Peyer's patch (tissue), 4 donors: Measurements from ENCODE around the gene PPP1R9B. TPM values are rescaled to one million over a fixed set of nuclear protein-coding genes. Genes with fewer than 3 reads are reported as not detected.

ENCODE experiments used
- DNase-seq, 3 donors: peaks; one replicate each; pipeline ENCODE4 v3.0.0-alpha.2; 2017 to 2019
- H3K27ac ChIP-seq, 4 donors: fragments of 200-600 bp; sonication (generic); one replicate each; pipeline ENCODE4 v1.5.1; 2016 to 2019
- H3K27me3 ChIP-seq, 2 donors: fragments of 200-600 bp; sonication (generic); one replicate each; pipeline ENCODE4 v1.5.1; 2019
- H3K36me3 ChIP-seq, 3 donors: fragments of 200-600 bp; sonication (generic); one replicate each; pipeline ENCODE4 v1.5.1; 2016 to 2019
- H3K4me1 ChIP-seq, 4 donors: fragments of 200-600 bp; sonication (generic); one replicate each; pipeline ENCODE4 v1.5.1; 2016 to 2019
- H3K4me3 ChIP-seq, 4 donors: fragments of 200-600 bp; sonication (generic); 1 replicate in 3 of 4; 2 replicates in 1 of 4; pipeline ENCODE4 v1.5.1; 2016 to 2019; ENCODE audit warnings: mild to moderate bottlenecking in 1 of 4
- H3K9me3 ChIP-seq, 4 donors: fragments of 200-600 bp; sonication (generic); one replicate each; pipeline ENCODE4 v1.5.1; 2016 to 2019; ENCODE audit warnings: mild to moderate bottlenecking in 1 of 4
- CTCF ChIP-seq, 6 experiments: fragments of 450-650 bp in 4 of 6; fragments of 200-600 bp in 2 of 6; sonication (generic) in 1 of 6; IDR thresholded peaks; one replicate each; pipeline ENCODE4 v1.5.1; 2017 to 2019; ENCODE audit warnings: antibody characterized with exemption in 6 of 6, mild to moderate bottlenecking in 3 of 6, moderate library complexity in 1 of 6
- POLR2A ChIP-seq, 2 donors: fragments of 450-650 bp; IDR thresholded peaks; one replicate each; pipeline ENCODE4 v1.5.1; 2017; ENCODE audit warnings: antibody characterized with exemption in 2 of 2, mild to moderate bottlenecking in 2 of 2, moderate library complexity in 2 of 2
- total RNA-seq, 4 donors: library from RNA; depleted of rRNA; stranded (reverse); fragments of >200 nt; gene quantifications; one replicate each; pipeline ENCODE4 v1.1.0, GENCODE V29; 2016

The PPP1R9B gene
- total RNA-seq, 4 donors from 2014 or later, result 18.0 to 40.4 (median 32.9) TPM

GRCh38 chr17:50165066-50165465 is 14.6 kb upstream of the PPP1R9B start:
- Histone ChIP-seq H3K4me1 (peaks cover 0 to 14% (median 7%) of the 10 kb centered on the region in 4 donors), H3K27ac (no peak overlapping the region), H3K4me3 (no peak overlapping the region), H3K36me3 (no peaks in the 10 kb centered on the region), H3K27me3 (no peaks in the 10 kb centered on the region), H3K9me3 (no peaks in the 10 kb centered on the region)
- TF ChIP-seq POLR2A (IDR thresholded peaks at IDR 0.05) (no peak), CTCF (IDR thresholded peaks at IDR 0.05) (no peak)
- no peak for DNase-seq

GRCh38 chr17:50164697-50164988 is 14.2 kb upstream of the PPP1R9B start:
- Histone ChIP-seq H3K27ac (no peak overlapping the region), H3K4me3 (no peak overlapping the region), H3K4me1 (peaks cover 0 to 14% (median 7%) of the 10 kb centered on the region in 4 donors), H3K9me3 (no peaks in the 10 kb centered on the region), H3K36me3 (no peaks in the 10 kb centered on the region), H3K27me3 (no peaks in the 10 kb centered on the region)
- TF ChIP-seq POLR2A (IDR thresholded peaks at IDR 0.05) (no peak), CTCF (IDR thresholded peaks at IDR 0.05) (no peak)
- no peak for DNase-seq

GRCh38 chr17:50163843-50164696 is 13.6 kb upstream of the PPP1R9B start:
- Histone ChIP-seq H3K4me1 (peaks cover 0 to 14% (median 7%) of the 10 kb centered on the region in 4 donors), H3K4me3 (no peak overlapping the region), H3K27me3 (no peaks in the 10 kb centered on the region), H3K27ac (peak overlapping the region in 1 of 4 donors; percentile 32), H3K9me3 (no peaks in the 10 kb centered on the region), H3K36me3 (no peaks in the 10 kb centered on the region)
- DNase-seq, result peak in 2 of 3 donors; percentile 78 to 83
- TF ChIP-seq CTCF (IDR thresholded peaks at IDR 0.05) (no peak), POLR2A (IDR thresholded peaks at IDR 0.05) (no peak)

- H3K4me1 ChIP-seq, result peaks cover 0 to 14% (median 7%) of the 10 kb centered on the region in 4 donors
- TF ChIP-seq CTCF (IDR thresholded peaks at IDR 0.05) (no peak), POLR2A (IDR thresholded peaks at IDR 0.05) (no peak)
- DNase-seq, result no peak
- no peak overlapping the region for H3K27ac ChIP-seq
- H3K9me3 ChIP-seq, result no peaks in the 10 kb centered on the region
- no peaks in the 10 kb centered on the region for H3K36me3 ChIP-seq
- no peak overlapping the region for H3K4me3 ChIP-seq
- no peaks in the 10 kb centered on the region for H3K27me3 ChIP-seq
Observed at GRCh38 chr17:50162466-50163254, 12.2 kb upstream of the PPP1R9B start.

GRCh38 chr17:50161911-50162288 is 11.4 kb upstream of the PPP1R9B start:
- Histone ChIP-seq H3K4me1 (peaks cover 0 to 14% (median 7%) of the 10 kb centered on the region in 4 donors), H3K27ac (peak overlapping the region in 1 of 4 donors; percentile 62), H3K27me3 (no peaks in the 10 kb centered on the region), H3K36me3 (no peaks in the 10 kb centered on the region), H3K4me3 (peak overlapping the region in 3 of 4 donors; percentile 43 to 57 (median 47)), H3K9me3 (no peaks in the 10 kb centered on the region)
- TF ChIP-seq POLR2A (IDR thresholded peaks at IDR 0.05) (no peak), CTCF (IDR thresholded peaks at IDR 0.05) (no peak)
- DNase-seq, result no peak
